Tibial nerve (tissue), 4 donors: ENCODE measurements around the gene SLC35F3. TPM values are rescaled to one million over a fixed set of nuclear protein-coding genes. Genes with fewer than 3 reads are reported as not detected.

Experiments
- DNase-seq, 2 donors: peaks; one replicate each; pipeline ENCODE4 v3.0.0-alpha.2; 2019; ENCODE audit warnings: low spot score in 2 of 2
- H3K27ac ChIP-seq, 4 donors: fragments of 200-600 bp; sonication (generic) in 3 of 4; one replicate each; pipeline ENCODE4 v1.5.1; 2017 to 2019; ENCODE audit warnings: mild to moderate bottlenecking in 1 of 4
- H3K27me3 ChIP-seq, 2 donors: fragments of 200-600 bp; sonication (generic) in 1 of 2; one replicate each; pipeline versions ENCODE4 v1.5.1 to v1.6.0; 2017 to 2019
- H3K36me3 ChIP-seq, 3 donors: fragments of 200-600 bp; sonication (generic); one replicate each; pipeline ENCODE4 v1.5.1; 2018 to 2019
- H3K4me1 ChIP-seq, 4 donors: fragments of 200-600 bp; sonication (generic) in 3 of 4; one replicate each; pipeline ENCODE4 v1.5.1; 2017 to 2019
- H3K4me3 ChIP-seq, 4 donors: fragments of 200-600 bp; sonication (generic) in 3 of 4; one replicate each; pipeline ENCODE4 v1.5.1; 2017 to 2019; ENCODE audit warnings: mild to moderate bottlenecking in 1 of 4, moderate library complexity in 1 of 4
- H3K9me3 ChIP-seq, 4 donors: fragments of 200-600 bp; sonication (generic) in 3 of 4; one replicate each; pipeline ENCODE4 v1.5.1; 2017 to 2019
- EP300 ChIP-seq, 2 donors: sonication (generic); formaldehyde crosslinking; IDR thresholded peaks; one replicate each; pipeline ENCODE4 v1.6.1; 2017; ENCODE audit warnings: antibody characterized with exemption in 2 of 2, mild to moderate bottlenecking in 1 of 2
- POLR2A ChIP-seq, 2 donors: fragments of 450-650 bp; IDR thresholded peaks; one replicate each; pipeline ENCODE4 v1.6.1; 2017; ENCODE audit warnings: antibody characterized with exemption in 2 of 2, mild to moderate bottlenecking in 2 of 2, moderate library complexity in 2 of 2
- WGBS, 2 donors: methylation state at CpG; one replicate each; pipeline ENCODE4 v1.1.5; 2018; 5-methylcytosine and 5-hydroxymethylcytosine counted together
- total RNA-seq, 4 donors: library from RNA; depleted of rRNA; stranded (reverse); fragments of >200 nt; gene quantifications; one replicate each; pipeline ENCODE4 v1.1.0, GENCODE V29; 2016
- TF ChIP-seq, protein P1 (sequence below), 5 experiments: fragments of 200-600 bp in 3 of 5; fragments of 450-650 bp in 2 of 5; sonication (generic) in 3 of 5; IDR thresholded peaks; one replicate each; pipeline ENCODE4 v1.5.1; 2016 to 2019; ENCODE audit warnings: antibody characterized with exemption in 5 of 5, mild to moderate bottlenecking in 3 of 5, moderate library complexity in 2 of 5

SLC35F3 gene
- total RNA-seq, 4 donors from 2014 or later: 0.90 TPM; not detected in 3

DNA sequence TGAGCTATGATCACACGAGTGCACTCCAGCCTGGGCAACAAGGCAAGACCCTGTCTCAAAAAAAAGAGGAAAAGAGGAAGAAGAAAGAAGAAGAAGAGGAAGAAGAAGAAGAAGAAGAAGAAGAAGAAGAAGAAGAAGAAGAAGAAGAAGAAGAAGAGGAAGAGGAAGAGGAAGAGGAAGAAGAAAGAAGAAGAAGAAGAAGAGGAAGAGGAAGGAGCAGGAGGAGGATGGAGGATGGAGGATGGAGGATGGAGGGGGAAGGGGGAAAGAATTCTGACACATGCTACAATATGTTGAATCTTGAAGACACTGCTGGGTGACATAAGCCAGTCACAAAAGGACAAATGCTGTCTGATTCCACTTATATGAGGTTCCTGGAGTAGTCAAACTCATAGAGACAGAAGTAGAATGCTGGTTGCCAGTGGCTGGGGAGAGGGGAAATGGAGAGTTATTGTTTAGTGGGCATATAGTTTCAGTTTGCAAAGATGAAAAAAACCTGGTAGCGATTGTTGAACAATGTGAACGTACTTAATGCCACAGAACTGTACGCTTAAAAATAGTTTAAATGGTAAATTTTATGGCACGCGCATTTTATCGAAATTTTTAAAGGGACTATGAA, 421.5 kb downstream of the SLC35F3 start:
- Histone ChIP-seq H3K27ac (no peak overlapping the region), H3K27me3 (peaks cover 0 to 22% of the 10 kb centered on the region in 2 donors), H3K4me1 (peaks cover 0 to 11% (median 0%) of the 10 kb centered on the region in 4 donors), H3K36me3 (no peaks in the 10 kb centered on the region), H3K4me3 (peak overlapping the region in 2 of 4 donors; percentile 23 to 43), H3K9me3 (no peaks in the 10 kb centered on the region)
- whole genome bisulfite sequencing, 2 donors: 62 to 74% methylated on average over 7 of the region's 7 CpGs
- TF ChIP-seq, protein P1, sequence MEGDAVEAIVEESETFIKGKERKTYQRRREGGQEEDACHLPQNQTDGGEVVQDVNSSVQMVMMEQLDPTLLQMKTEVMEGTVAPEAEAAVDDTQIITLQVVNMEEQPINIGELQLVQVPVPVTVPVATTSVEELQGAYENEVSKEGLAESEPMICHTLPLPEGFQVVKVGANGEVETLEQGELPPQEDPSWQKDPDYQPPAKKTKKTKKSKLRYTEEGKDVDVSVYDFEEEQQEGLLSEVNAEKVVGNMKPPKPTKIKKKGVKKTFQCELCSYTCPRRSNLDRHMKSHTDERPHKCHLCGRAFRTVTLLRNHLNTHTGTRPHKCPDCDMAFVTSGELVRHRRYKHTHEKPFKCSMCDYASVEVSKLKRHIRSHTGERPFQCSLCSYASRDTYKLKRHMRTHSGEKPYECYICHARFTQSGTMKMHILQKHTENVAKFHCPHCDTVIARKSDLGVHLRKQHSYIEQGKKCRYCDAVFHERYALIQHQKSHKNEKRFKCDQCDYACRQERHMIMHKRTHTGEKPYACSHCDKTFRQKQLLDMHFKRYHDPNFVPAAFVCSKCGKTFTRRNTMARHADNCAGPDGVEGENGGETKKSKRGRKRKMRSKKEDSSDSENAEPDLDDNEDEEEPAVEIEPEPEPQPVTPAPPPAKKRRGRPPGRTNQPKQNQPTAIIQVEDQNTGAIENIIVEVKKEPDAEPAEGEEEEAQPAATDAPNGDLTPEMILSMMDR (IDR thresholded peaks at IDR 0.05): no peak
- TF ChIP-seq POLR2A (IDR thresholded peaks at IDR 0.05) (no peak), EP300 (IDR thresholded peaks at IDR 0.05) (no peak)
- no peak for DNase-seq

DNA sequence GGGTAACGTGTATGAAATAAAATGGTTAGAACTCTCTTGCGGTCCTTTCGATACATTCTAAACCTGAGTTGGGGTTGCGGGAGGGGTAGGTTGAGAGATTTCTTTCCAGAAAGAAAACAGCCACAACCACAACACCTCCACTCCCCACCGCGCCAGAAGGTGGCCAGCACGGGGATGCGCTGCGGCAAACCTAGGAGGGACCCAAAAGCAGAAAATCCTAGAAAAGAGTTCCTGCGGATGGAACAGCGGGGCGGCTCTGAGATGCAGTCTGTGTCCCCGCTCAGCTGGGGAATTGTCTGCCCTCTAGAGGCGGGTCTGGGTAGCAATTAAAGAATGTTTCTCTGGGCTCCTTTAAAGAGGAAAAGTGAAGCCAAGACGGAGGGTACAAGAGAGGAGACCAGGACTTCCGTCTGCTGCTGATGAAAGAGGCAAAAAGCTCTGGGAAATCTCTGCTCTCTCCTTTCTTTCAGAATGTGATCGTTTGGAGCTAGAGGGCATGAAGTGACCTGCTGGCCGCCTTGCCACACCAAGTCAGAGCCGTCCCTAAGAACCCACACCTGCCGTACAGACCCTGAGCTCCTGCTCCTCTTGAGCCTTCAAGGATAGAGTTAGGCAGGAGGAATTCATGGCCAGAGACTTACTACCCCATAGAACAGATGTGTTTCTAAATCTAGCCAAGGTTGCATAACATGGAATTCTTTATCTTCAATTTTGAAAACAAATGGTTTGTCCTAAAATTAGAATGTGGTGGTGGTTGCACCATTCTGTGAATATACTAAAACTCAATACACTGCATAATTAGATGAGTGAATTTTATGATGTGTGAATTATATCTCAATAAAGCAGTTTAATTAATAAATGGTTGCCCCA, 422.3 kb downstream of the SLC35F3 start:
- peaks cover 0 to 15% of the 10 kb centered on the region in 2 donors for H3K27me3 ChIP-seq
- WGBS, 2 donors: 20 to 29% methylated on average over 20 of the region's 20 CpGs
- no peaks in the 10 kb centered on the region for H3K9me3 ChIP-seq
- peak in 1 of 2 donors; percentile 60 for DNase-seq
- H3K27ac ChIP-seq: no peak overlapping the region
- H3K4me1 ChIP-seq: peaks cover 0 to 11% (median 0%) of the 10 kb centered on the region in 4 donors
- TF ChIP-seq EP300 (IDR thresholded peaks at IDR 0.05) (no peak), POLR2A (IDR thresholded peaks at IDR 0.05) (no peak)
- TF ChIP-seq, protein P1 (IDR thresholded peaks at IDR 0.05): peak; percentile 48 to 83 (median 67)
- no peaks in the 10 kb centered on the region for H3K36me3 ChIP-seq
- H3K4me3 ChIP-seq: peak overlapping the region in 2 of 4 donors; percentile 23 to 43

DNA sequence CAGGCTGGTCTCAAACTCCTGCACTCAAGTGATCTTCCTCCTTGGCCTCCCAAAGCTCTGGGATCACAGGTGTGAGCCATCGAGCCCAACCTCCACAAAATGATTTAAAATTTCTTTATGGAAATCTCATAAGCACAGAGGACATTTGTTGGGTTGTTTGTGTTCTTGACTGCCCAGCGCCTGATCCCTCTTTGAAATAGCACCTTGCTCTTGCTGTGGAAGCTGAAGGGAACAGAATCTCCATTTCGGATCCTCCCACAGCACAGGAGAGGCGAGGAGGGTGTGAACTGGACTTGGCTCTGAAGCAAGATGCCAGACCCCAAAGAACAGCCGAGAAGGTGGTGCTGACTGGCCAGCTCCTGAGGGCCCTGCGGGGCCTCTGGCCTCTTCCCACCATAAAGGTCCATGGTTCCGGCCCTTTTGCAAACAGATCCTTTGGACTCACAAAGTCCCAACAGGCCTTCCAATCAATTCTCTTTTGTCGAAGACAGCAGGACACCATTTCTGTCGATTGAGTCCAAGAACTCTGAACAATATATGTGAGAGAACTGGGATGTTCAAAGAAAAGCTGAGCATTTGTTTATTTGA, 423.2 kb downstream of the SLC35F3 start:
- DNase-seq: no peak
- H3K9me3 ChIP-seq: no peaks in the 10 kb centered on the region
- no peak overlapping the region for H3K27ac ChIP-seq
- H3K27me3 ChIP-seq: peaks cover 0 to 15% of the 10 kb centered on the region in 2 donors
- H3K4me1 ChIP-seq: peaks cover 0 to 11% (median 0%) of the 10 kb centered on the region in 4 donors
- H3K4me3 ChIP-seq: no peak overlapping the region
- no peaks in the 10 kb centered on the region for H3K36me3 ChIP-seq
- WGBS, 2 donors: 76 to 77% methylated on average over 6 to 9 of the region's 9 CpGs
- TF ChIP-seq EP300 (IDR thresholded peaks at IDR 0.05) (no peak), POLR2A (IDR thresholded peaks at IDR 0.05) (no peak)
- TF ChIP-seq, protein P1 (IDR thresholded peaks at IDR 0.05): no peak

DNA sequence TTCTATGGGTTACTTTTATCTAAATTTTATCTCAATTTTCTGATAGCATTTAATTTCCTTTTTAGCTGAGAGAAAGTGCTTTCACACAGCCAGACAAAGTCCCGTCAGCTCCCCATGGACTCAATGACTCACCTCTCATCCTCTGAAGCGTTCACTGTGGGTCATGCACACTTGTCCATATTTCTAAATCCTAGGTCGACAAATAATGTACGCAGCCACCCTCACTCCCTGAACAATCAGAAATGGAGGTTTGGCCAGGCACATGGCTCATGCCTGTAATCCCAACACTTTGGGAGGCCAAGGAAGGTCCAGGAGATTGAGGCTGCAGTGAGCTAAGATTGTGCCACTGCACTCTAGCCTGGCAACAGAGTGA, 426.4 kb downstream of the SLC35F3 start:
- Histone ChIP-seq H3K36me3 (no peaks in the 10 kb centered on the region), H3K27ac (no peak overlapping the region), H3K4me3 (no peak overlapping the region), H3K4me1 (peaks cover 0 to 11% (median 0%) of the 10 kb centered on the region in 4 donors), H3K27me3 (no peaks in the 10 kb centered on the region), H3K9me3 (peaks cover 0 to 6% (median 0%) of the 10 kb centered on the region in 4 donors)
- WGBS, 2 donors: 83 to 85% methylated on average over 4 of the region's 4 CpGs
- no peak for TF ChIP-seq POLR2A (IDR thresholded peaks at IDR 0.05)
- no peak for TF ChIP-seq EP300 (IDR thresholded peaks at IDR 0.05)
- no peak for DNase-seq

DNA sequence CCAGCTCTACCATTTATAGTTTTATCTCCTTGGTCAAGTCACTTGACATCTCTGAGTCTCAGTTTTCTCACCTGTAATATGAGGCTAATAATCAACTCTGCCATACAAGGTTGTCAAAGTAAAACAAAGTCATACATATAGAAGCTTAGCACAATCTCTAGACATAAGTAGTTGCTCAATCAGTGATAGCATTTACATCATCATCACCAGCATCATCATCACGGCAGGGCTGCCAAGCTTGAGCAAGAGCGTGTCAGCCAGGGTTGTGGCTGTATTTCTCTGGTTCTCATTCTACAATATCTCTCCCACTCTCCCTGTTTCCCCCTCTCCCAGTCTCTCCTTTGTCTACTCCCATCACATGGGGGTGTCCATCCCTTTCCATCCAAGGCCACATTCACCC, 427.0 kb downstream of the SLC35F3 start:
- Histone ChIP-seq H3K36me3 (no peaks in the 10 kb centered on the region), H3K9me3 (peaks cover 0 to 12% (median 1%) of the 10 kb centered on the region in 4 donors), H3K4me3 (no peak overlapping the region), H3K27ac (no peak overlapping the region), H3K4me1 (peaks cover 0 to 5% (median 0%) of the 10 kb centered on the region in 4 donors), H3K27me3 (no peaks in the 10 kb centered on the region)
- 69 to 73% methylated on average over 2 of the region's 2 CpGs for WGBS, 2 donors
- TF ChIP-seq POLR2A (IDR thresholded peaks at IDR 0.05) (no peak), EP300 (IDR thresholded peaks at IDR 0.05) (no peak)
- TF ChIP-seq, protein P1 (IDR thresholded peaks at IDR 0.05): no peak
- no peak for DNase-seq
